Calu3 (cell line): Measurements from ENCODE around the gene AFAP1. TPM values are rescaled to one million over a fixed set of nuclear protein-coding genes. Genes with fewer than 3 reads are reported as not detected.

Experiments
- BruUV-seq: library from RNA; stranded (reverse); fragments of 400-500 nt; replicated peaks from 2 replicates; lab custom pipeline; 2021; lab: Mats Ljungman, UMichigan
- CTCF ChIA-PET: fragments of 300-600 bp; sonication (Branson Sonifier 250); formaldehyde crosslinking; loops from one replicate; lab custom pipeline; 2022; ENCODE audit warnings: antibody characterized with exemption; lab: Charles Lee
- DNase-seq: peaks from one replicate; pipeline ENCODE4 v3.0.0; 2022
- H3K27ac Mint-ChIP-seq: one replicate; pipeline ENCODE4 v1.8.0; 2022; ENCODE audit warnings: mixed read lengths; ENCODE audit not compliant: unreplicated experiment
- H3K27me3 Mint-ChIP-seq: one replicate; pipeline ENCODE4 v1.8.0; 2022; ENCODE audit warnings: mixed read lengths; ENCODE audit not compliant: unreplicated experiment
- H3K36me3 Mint-ChIP-seq: one replicate; pipeline ENCODE4 v1.8.0; 2022; ENCODE audit warnings: mild to moderate bottlenecking, moderate library complexity, mixed read lengths; ENCODE audit not compliant: insufficient read depth, unreplicated experiment
- H3K4me1 Mint-ChIP-seq: one replicate; pipeline ENCODE4 v1.8.0; 2022; ENCODE audit warnings: mild to moderate bottlenecking, low read depth, mixed read lengths; ENCODE audit not compliant: unreplicated experiment
- H3K4me3 Mint-ChIP-seq: one replicate; pipeline ENCODE4 v1.8.0; 2022; ENCODE audit warnings: mild to moderate bottlenecking, low read depth, moderate library complexity, mixed read lengths; ENCODE audit not compliant: unreplicated experiment
- H3K9me3 Mint-ChIP-seq: one replicate; pipeline ENCODE4 v1.8.0; 2022; ENCODE audit warnings: low read depth, mixed read lengths; ENCODE audit not compliant: unreplicated experiment
- intact Hi-C: fragments of 100-400 bp; cut with micrococcal nuclease; formaldehyde crosslinking; loops from one replicate; pipeline ENCODE4 v1.10.0; 2022; ENCODE audit not compliant: unreplicated experiment
- total RNA-seq: library from RNA; stranded (reverse); gene quantifications from 2 replicates; pipeline ENCODE4 v1.2.3, GENCODE V29; 2022
- TF ChIP-seq, protein P1 (sequence below): fragments of 200-600 bp; IDR thresholded peaks from one replicate; pipeline ENCODE4 v1.8.0; 2022; ENCODE audit warnings: antibody characterized with exemption; ENCODE audit not compliant: unreplicated experiment

The AFAP1 gene
- total RNA-seq, 1 experiment from 2014 or later = 40.1 TPM

DNA sequence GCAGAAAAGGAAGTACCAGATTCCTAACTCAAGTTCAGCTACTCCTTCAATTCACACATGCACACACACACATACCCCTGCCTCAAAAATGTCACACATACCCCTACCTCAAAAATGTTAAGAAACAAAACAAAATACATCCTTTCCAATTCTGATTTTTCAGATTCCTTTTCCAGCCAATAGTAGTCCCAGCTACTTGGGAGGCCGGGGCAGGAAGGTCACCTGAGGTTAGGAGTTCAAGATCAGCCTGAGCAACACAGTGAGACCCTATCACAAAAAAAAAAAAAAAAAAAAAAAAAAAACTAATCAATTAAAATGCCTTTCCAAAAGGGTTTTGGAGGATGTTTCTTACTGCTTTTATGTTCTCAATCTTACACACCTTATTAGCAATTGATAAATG lies 138.0 kb downstream of the AFAP1 start:
- Mint-ChIP-seq H3K27me3 (no peaks in the 10 kb centered on the region), H3K4me3 (no peak overlapping the region), H3K27ac (no peak overlapping the region), H3K9me3 (no peaks in the 10 kb centered on the region), H3K4me1 (peaks cover 27% of the 10 kb centered on the region), H3K36me3 (peaks cover 46% of the 10 kb centered on the region)
- no peak for DNase-seq
- intact Hi-C loops = loop anchor here (10.0 kb wide), 1 partner anchor 123 kb away; no protein-coding TSS in a partner anchor
- TF ChIP-seq, protein P1, sequence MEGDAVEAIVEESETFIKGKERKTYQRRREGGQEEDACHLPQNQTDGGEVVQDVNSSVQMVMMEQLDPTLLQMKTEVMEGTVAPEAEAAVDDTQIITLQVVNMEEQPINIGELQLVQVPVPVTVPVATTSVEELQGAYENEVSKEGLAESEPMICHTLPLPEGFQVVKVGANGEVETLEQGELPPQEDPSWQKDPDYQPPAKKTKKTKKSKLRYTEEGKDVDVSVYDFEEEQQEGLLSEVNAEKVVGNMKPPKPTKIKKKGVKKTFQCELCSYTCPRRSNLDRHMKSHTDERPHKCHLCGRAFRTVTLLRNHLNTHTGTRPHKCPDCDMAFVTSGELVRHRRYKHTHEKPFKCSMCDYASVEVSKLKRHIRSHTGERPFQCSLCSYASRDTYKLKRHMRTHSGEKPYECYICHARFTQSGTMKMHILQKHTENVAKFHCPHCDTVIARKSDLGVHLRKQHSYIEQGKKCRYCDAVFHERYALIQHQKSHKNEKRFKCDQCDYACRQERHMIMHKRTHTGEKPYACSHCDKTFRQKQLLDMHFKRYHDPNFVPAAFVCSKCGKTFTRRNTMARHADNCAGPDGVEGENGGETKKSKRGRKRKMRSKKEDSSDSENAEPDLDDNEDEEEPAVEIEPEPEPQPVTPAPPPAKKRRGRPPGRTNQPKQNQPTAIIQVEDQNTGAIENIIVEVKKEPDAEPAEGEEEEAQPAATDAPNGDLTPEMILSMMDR = no peak
- no TSS peak for BruUV-seq
- CTCF ChIA-PET = interaction anchor here (0.6 to 1.4 kb wide), 4 partner anchors 99 to 186 kb away, joined by 3 to 8 read pairs (median 3); no protein-coding TSS in a partner anchor

DNA sequence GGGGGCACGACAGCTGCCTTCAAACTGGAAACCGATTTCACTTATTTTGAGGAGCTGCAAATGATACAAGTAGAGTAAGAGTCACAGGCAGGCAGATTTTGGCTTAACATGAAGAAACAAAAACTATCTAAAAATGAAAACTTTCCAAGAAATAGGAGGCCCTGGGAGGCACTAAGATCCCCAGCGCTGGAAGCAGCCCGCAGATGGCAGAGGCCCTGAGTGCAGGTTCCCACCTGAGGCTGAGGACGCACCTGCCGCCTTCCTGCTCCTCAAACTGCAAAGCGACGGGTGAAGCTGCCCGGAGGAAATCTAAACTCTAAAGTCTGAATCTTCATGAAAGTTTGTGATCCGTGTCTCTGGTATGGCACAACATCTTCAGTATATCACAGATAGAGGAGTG lies 138.7 kb downstream of the AFAP1 start:
- no TSS peak for BruUV-seq
- H3K27ac Mint-ChIP-seq = no peak overlapping the region
- no peaks in the 10 kb centered on the region for H3K27me3 Mint-ChIP-seq
- no peak overlapping the region for H3K4me3 Mint-ChIP-seq
- no peak for DNase-seq
- H3K4me1 Mint-ChIP-seq = peaks cover 22% of the 10 kb centered on the region
- H3K9me3 Mint-ChIP-seq = no peaks in the 10 kb centered on the region
- intact Hi-C loops = loop anchor here (10.0 kb wide), 1 partner anchor 124 kb away; no protein-coding TSS in a partner anchor
- CTCF ChIA-PET = interaction anchor here (0.7 kb wide), 1 partner anchor 98 kb away, joined by 3 read pairs; no protein-coding TSS in a partner anchor
- H3K36me3 Mint-ChIP-seq = peaks cover 52% of the 10 kb centered on the region
- TF ChIP-seq, protein P1 = no peak

DNA sequence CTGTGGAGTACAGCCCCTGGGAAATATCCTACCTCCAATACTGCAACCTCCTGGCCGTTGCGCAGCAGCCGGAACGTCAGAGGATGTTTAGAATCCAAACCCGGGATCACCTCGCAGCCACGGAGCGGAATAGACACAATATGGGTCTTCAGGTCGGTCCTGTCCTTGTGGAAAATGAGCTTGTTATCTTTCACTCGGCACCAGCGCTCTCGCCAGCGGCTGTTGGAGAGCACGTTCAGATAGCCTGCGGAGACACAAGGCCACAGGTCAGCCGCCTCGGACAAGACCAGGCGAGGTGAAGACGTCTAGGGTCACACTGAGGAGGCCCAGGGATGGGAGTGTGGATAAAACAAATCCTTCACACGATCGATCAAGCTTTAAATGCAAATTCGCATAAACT lies 139.3 kb downstream of the AFAP1 start:
- H3K4me3 Mint-ChIP-seq = no peak overlapping the region
- CTCF ChIA-PET = interaction anchor here (1.0 kb wide), 1 partner anchor 173 kb away, joined by 3 read pairs; no protein-coding TSS in a partner anchor
- H3K4me1 Mint-ChIP-seq = peaks cover 16% of the 10 kb centered on the region
- TF ChIP-seq, protein P1 = no peak
- H3K27ac Mint-ChIP-seq = no peak overlapping the region
- no peak for DNase-seq
- no peaks in the 10 kb centered on the region for H3K27me3 Mint-ChIP-seq
- H3K9me3 Mint-ChIP-seq = no peaks in the 10 kb centered on the region
- peaks cover 46% of the 10 kb centered on the region for H3K36me3 Mint-ChIP-seq
- no TSS peak for BruUV-seq
- intact Hi-C loops = loop anchor here (10.0 kb wide), 1 partner anchor 124 kb away; no protein-coding TSS in a partner anchor

DNA sequence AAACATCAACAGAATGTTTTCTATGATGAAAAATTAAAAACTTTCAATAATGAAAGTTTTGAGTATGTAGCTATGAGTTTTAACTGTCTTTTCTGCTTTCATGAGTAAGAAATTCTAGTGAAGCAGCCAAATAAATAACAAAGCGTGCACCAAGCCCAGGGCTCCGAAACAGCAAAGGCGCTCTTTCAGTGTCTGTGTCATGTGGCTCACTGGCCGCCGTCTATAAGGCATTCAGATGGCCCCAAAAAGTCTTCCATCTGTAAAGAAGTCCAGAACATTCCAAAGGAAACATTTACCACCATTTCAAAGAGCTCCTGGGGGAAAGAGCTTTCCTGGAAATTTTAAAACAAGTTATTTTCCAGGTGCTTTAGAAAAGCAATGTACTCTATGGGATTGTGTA lies 139.9 kb downstream of the AFAP1 start:
- DNase-seq = no peak
- intact Hi-C loops = loop anchor here (10.0 kb wide), 1 partner anchor 125 kb away; no protein-coding TSS in a partner anchor
- no peaks in the 10 kb centered on the region for H3K9me3 Mint-ChIP-seq
- H3K4me1 Mint-ChIP-seq = peaks cover 9% of the 10 kb centered on the region
- no peak overlapping the region for H3K4me3 Mint-ChIP-seq
- no TSS peak for BruUV-seq
- CTCF ChIA-PET = interaction anchor here (1.0 kb wide), 1 partner anchor 173 kb away, joined by 3 read pairs; no protein-coding TSS in a partner anchor
- H3K36me3 Mint-ChIP-seq = peaks cover 46% of the 10 kb centered on the region
- no peak overlapping the region for H3K27ac Mint-ChIP-seq
- H3K27me3 Mint-ChIP-seq = no peaks in the 10 kb centered on the region
- TF ChIP-seq, protein P1 = no peak
